ENCODE results near the gene RAD51B. TPM values are rescaled to one million over a fixed set of nuclear protein-coding genes. Genes with fewer than 3 reads are reported as not detected.

RAD51B gene
- total RNA-seq, 1 donor from 2014 or later: 16.7 TPM

DNA sequence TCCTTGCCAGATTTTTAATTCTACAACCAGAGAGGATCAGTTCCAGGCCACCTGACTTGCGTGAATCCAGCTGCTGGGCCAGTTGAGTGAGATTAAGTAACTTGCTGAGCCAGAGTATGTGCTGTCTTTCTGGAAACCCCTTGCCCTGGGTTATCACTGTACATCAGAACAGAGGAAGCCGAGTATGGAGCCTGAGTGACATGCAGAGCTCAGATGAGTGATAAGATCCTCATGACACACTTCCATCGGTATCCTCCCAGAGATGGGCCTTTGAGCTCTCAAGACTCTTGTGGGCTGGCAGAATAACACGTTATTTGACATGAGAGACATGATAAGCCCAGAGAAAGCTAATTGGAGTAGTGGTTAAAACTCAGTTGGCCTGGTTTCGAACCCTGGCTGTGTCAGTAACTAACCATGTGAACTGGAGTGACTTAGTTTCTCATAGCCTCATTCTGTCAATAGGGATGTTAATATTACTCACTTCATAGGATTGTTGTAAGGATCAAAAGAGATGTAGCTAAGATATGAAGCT lies 585.1 kb downstream of the RAD51B start:
- H3K27me3 Mint-ChIP-seq (ENCODE audit: low read depth): no peaks in the 10 kb centered on the region
- no peaks in the 10 kb centered on the region for H3K36me3 Mint-ChIP-seq (ENCODE audit: low read depth)
- peaks cover 70% of the 10 kb centered on the region for H3K4me1 Mint-ChIP-seq
- no peaks in the 10 kb centered on the region for H3K9me3 Mint-ChIP-seq
- no peak for TF ChIP-seq CTCF (conservative IDR thresholded peaks at IDR 0.05)
- no peak for DNase-seq (ENCODE audit: low read depth, low spot score)
- no peak overlapping the region for H3K4me3 Mint-ChIP-seq
- peak overlapping the region; percentile 25 for H3K27ac Mint-ChIP-seq (ENCODE audit: unreplicated experiment)

- DNase-seq (ENCODE audit: low read depth, low spot score): no peak
- Mint-ChIP-seq H3K27me3 (ENCODE audit: low read depth) (no peaks in the 10 kb centered on the region), H3K27ac (ENCODE audit: unreplicated experiment) (no peak overlapping the region), H3K36me3 (ENCODE audit: low read depth) (no peaks in the 10 kb centered on the region), H3K4me1 (peaks cover 62% of the 10 kb centered on the region), H3K4me3 (no peak overlapping the region), H3K9me3 (no peaks in the 10 kb centered on the region)
- no peak for TF ChIP-seq CTCF (conservative IDR thresholded peaks at IDR 0.05)
These were observed 586.4 kb downstream of the RAD51B start for GRCh38 chr14:68405961-68406360.

GRCh38 chr14:68407285-68407684 lies 587.7 kb downstream of the RAD51B start:
- no peaks in the 10 kb centered on the region for H3K27me3 Mint-ChIP-seq (ENCODE audit: low read depth)
- no peak for DNase-seq (ENCODE audit: low read depth, low spot score)
- no peak for TF ChIP-seq CTCF (conservative IDR thresholded peaks at IDR 0.05)
- no peaks in the 10 kb centered on the region for H3K36me3 Mint-ChIP-seq (ENCODE audit: low read depth)
- H3K9me3 Mint-ChIP-seq: no peaks in the 10 kb centered on the region
- peaks cover 48% of the 10 kb centered on the region for H3K4me1 Mint-ChIP-seq
- H3K4me3 Mint-ChIP-seq: no peak overlapping the region
- no peak overlapping the region for H3K27ac Mint-ChIP-seq (ENCODE audit: unreplicated experiment)

GRCh38 chr14:68407825-68408224 lies 588.2 kb downstream of the RAD51B start:
- no peak for DNase-seq (ENCODE audit: low read depth, low spot score)
- Mint-ChIP-seq H3K27ac (ENCODE audit: unreplicated experiment) (peak overlapping the region; percentile 6), H3K27me3 (ENCODE audit: low read depth) (no peaks in the 10 kb centered on the region), H3K4me3 (no peak overlapping the region), H3K4me1 (peaks cover 43% of the 10 kb centered on the region), H3K36me3 (ENCODE audit: low read depth) (no peaks in the 10 kb centered on the region), H3K9me3 (no peaks in the 10 kb centered on the region)
- no peak for TF ChIP-seq CTCF (conservative IDR thresholded peaks at IDR 0.05)

DNA sequence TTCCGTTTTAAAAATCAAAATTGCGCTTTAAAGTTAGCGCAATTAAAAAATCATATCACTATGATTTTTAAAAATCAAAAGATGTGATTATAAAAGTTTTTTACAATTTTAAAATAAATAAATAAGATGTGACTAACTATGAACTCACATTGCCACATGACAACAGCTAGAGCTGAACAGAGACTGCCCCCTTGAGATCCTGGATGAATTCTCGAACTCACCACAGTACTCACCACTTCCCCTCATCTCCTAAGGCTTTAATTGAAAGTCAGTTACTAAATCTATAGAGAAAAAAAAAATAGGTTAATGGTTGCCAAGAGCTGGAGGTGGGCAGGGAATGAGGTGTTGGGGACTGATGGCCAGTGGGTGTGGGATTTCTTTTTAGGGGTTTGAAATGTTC lies 589.1 kb downstream of the RAD51B start:
- no peak overlapping the region for H3K4me3 Mint-ChIP-seq
- H3K4me1 Mint-ChIP-seq: peaks cover 36% of the 10 kb centered on the region
- no peaks in the 10 kb centered on the region for H3K9me3 Mint-ChIP-seq
- no peaks in the 10 kb centered on the region for H3K36me3 Mint-ChIP-seq (ENCODE audit: low read depth)
- no peak for DNase-seq (ENCODE audit: low read depth, low spot score)
- no peak for TF ChIP-seq CTCF (conservative IDR thresholded peaks at IDR 0.05)
- no peak overlapping the region for H3K27ac Mint-ChIP-seq (ENCODE audit: unreplicated experiment)
- H3K27me3 Mint-ChIP-seq (ENCODE audit: low read depth): no peaks in the 10 kb centered on the region

DNA sequence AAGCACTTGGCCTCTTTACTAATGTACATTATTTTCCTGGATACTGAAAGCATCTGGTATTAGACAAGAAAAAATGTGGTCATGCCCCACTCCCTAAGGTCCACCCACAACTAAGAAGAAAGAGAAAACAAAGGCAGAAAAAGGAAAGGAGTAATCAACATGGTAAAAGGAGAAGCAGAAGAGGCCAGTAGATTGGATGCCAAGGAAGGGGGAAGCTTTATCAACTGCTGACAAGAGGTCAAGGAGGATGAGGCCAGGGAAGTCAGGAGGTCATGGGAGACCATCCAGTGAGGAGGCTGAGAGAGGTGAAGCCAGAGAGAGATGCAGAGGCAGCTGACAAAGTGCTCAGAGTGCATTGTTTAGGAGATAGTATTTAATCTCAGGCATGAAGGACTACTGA lies 589.8 kb downstream of the RAD51B start:
- Mint-ChIP-seq H3K27ac (ENCODE audit: unreplicated experiment) (no peak overlapping the region), H3K27me3 (ENCODE audit: low read depth) (no peaks in the 10 kb centered on the region), H3K36me3 (ENCODE audit: low read depth) (no peaks in the 10 kb centered on the region), H3K4me3 (no peak overlapping the region), H3K4me1 (peaks cover 36% of the 10 kb centered on the region), H3K9me3 (no peaks in the 10 kb centered on the region)
- DNase-seq (ENCODE audit: low read depth, low spot score): no peak
- TF ChIP-seq CTCF (conservative IDR thresholded peaks at IDR 0.05): no peak
